GM12878 (cell line): ENCODE data around the gene CEP120. TPM values are rescaled to one million over a fixed set of nuclear protein-coding genes. Genes with fewer than 3 reads are reported as not detected.

Source experiments
- ATAC-seq: fragments of 200-7000 bp; cut with Tn5 transposase; 3 replicates; pipeline ENCODE4 v1.9.1; 2020; ENCODE audit warnings: mild to moderate bottlenecking, moderate library complexity
- BruUV-seq: library from RNA; stranded (reverse); fragments of 400-500 nt; replicated peaks from 2 replicates; lab custom pipeline; 2021; lab: Mats Ljungman, UMichigan
- CTCF ChIA-PET: fragments of 300-600 bp; sonication (Branson Sonifier 250); formaldehyde crosslinking; extraction: SDS; loops from one replicate; lab custom pipeline; 2021; ENCODE audit warnings: inconsistent platforms; lab: Yijun Ruan, JAX
- POLR2A ChIA-PET: fragments of 350-600 bp; formaldehyde crosslinking; extraction: SDS; loops from one replicate; lab custom pipeline; 2021; ENCODE audit warnings: inconsistent platforms; lab: Charles Lee
- RAD21 ChIA-PET: fragments of 300-600 bp; sonication (Branson Sonifier 250); formaldehyde crosslinking; loops from one replicate; lab custom pipeline; 2023; ENCODE audit warnings: antibody characterized with exemption; ENCODE audit not compliant: unreplicated experiment; lab: Charles Lee
- SMC1A ChIA-PET: fragments of 300-600 bp; sonication (Branson Sonifier 250); formaldehyde crosslinking; loops from one replicate; lab custom pipeline; 2023; ENCODE audit not compliant: unreplicated experiment, uncharacterized antibody; lab: Charles Lee
- DNase-seq: peaks from one replicate; pipeline ENCODE4 v3.0.0-alpha.2; 2011; ENCODE audit warnings: low read depth, low spot score
- FAIRE-seq: peaks from 3 replicates; lab custom pipeline; 2011; peaks lifted over from hg19 to GRCh38; lab: Jason Lieb, UNC
- H2AFZ ChIP-seq: 2 replicates; pipeline ENCODE4 v1.6.0; 2011; ENCODE audit warnings: low read depth, low read length, control low read depth; ENCODE audit not compliant: control insufficient read depth
- H3K27ac ChIP-seq: 2 replicates; pipeline ENCODE4 v1.5.1; 2011; ENCODE audit warnings: control low read depth; ENCODE audit not compliant: control insufficient read depth, insufficient read depth
- H3K27me3 ChIP-seq, 2 experiments: replicated peaks in 1 of 2; 2 replicates each; pipeline versions ENCODE4 v1.6.0 to v1.6.1; 2011; ENCODE audit warnings: low read length in 1 of 2; ENCODE audit not compliant: control insufficient read depth in 2 of 2, insufficient read depth in 2 of 2
- H3K36me3 ChIP-seq, 2 experiments: 2 replicates each; pipeline ENCODE4 v1.5.1; 2011; ENCODE audit warnings: low read length in 1 of 2; ENCODE audit not compliant: control insufficient read depth in 2 of 2, insufficient read depth in 2 of 2
- H3K4me1 ChIP-seq: 2 replicates; pipeline ENCODE4 v1.6.1; 2011; ENCODE audit warnings: mild to moderate bottlenecking, low read length, moderate library complexity, mixed read lengths; ENCODE audit not compliant: control insufficient read depth, insufficient read depth
- H3K4me2 ChIP-seq: 2 replicates; pipeline ENCODE4 v1.6.0; 2011; ENCODE audit warnings: control low read depth; ENCODE audit not compliant: control insufficient read depth, insufficient read depth
- H3K4me3 ChIP-seq: fragments of 200-600 bp; sonication (generic); 2 replicates; pipeline ENCODE4 v1.5.1; 2016
- H3K79me2 ChIP-seq: 2 replicates; pipeline ENCODE4 v1.6.0; 2011; ENCODE audit warnings: low read length; ENCODE audit not compliant: control insufficient read depth, insufficient read depth
- H3K9ac ChIP-seq: 2 replicates; pipeline ENCODE4 v1.8.0; 2011; ENCODE audit warnings: low read length, control low read depth, mixed read lengths; ENCODE audit not compliant: control insufficient read depth, insufficient read depth
- H3K9me3 ChIP-seq: replicated peaks from 3 replicates; pipeline ENCODE4 v1.5.1; 2011; ENCODE audit warnings: mild to moderate bottlenecking, low read length; ENCODE audit not compliant: control insufficient read depth, insufficient read depth
- H4K20me1 ChIP-seq: 2 replicates; pipeline ENCODE4 v1.6.0; 2011; ENCODE audit not compliant: control insufficient read depth, insufficient read depth
- CHD2 ChIP-seq: IDR thresholded peaks from 2 replicates; pipeline ENCODE4 v1.6.1; 2011; ENCODE audit warnings: low read depth, low read length, improper control_type of control experiment, borderline replicate concordance
- CREB1 ChIP-seq: IDR thresholded peaks from 2 replicates; pipeline ENCODE4 v1.6.1; 2012; ENCODE audit warnings: low read depth, mild to moderate bottlenecking, inconsistent platforms
- ETV6 ChIP-seq, 2 experiments: fragments of 450-650 bp in 1 of 2; IDR thresholded peaks in 1 of 2; conservative IDR thresholded peaks in 1 of 2; 2 replicates each; pipeline ENCODE4 v1.6.1; 2014; ENCODE audit warnings: antibody characterized with exemption in 1 of 2, borderline replicate concordance in 1 of 2, low read depth in 1 of 2, mild to moderate bottlenecking in 1 of 2, moderate library complexity in 1 of 2
- HCFC1 ChIP-seq: fragments of 150-350 bp; IDR thresholded peaks from 2 replicates; pipeline ENCODE4 v1.6.1; 2014; ENCODE audit warnings: low read length
- HDAC2 ChIP-seq: fragments of 200-600 bp; sonication (generic); IDR thresholded peaks from 2 replicates; pipeline ENCODE4 v1.6.1; 2017
- MEF2A ChIP-seq: IDR thresholded peaks from 2 replicates; pipeline ENCODE4 v1.6.1; 2011; ENCODE audit warnings: low read depth, mild to moderate bottlenecking, low read length, moderate library complexity; ENCODE audit not compliant: insufficient read depth
- POLR2A ChIP-seq: IDR thresholded peaks from 2 replicates; pipeline ENCODE4 v1.6.1; 2011; ENCODE audit warnings: low read depth, mild to moderate bottlenecking, low read length
- RAD21 ChIP-seq: IDR thresholded peaks from 2 replicates; pipeline ENCODE4 v1.6.1; 2011; ENCODE audit warnings: mild to moderate bottlenecking, low read depth, low read length, moderate library complexity; ENCODE audit not compliant: insufficient read depth
- SPI1 ChIP-seq: IDR thresholded peaks from 2 replicates; pipeline ENCODE4 v1.6.1; 2011; ENCODE audit warnings: low read depth, mild to moderate bottlenecking, low read length, moderate library complexity, borderline replicate concordance; ENCODE audit not compliant: insufficient read depth
- ZNF384 ChIP-seq: IDR thresholded peaks from 2 replicates; pipeline ENCODE4 v1.6.1; 2012; ENCODE audit warnings: low read depth, mild to moderate bottlenecking, low read length, improper control_type of control experiment, borderline replicate concordance
- WGBS: methylation state at CpG from one replicate; pipeline ENCODE4 v1.1.6; 2016; ENCODE audit warnings: low lambda C conversion rate; ENCODE audit not compliant: insufficient replicate concordance, insufficient coverage; ENCODE audit errors: missing lambda C conversion rate; 5-methylcytosine and 5-hydroxymethylcytosine counted together
- in situ Hi-C: fragments of 300-500 bp; cut with MboI; formaldehyde crosslinking; loops from 9 replicates; pipeline ENCODE4 v1.14.3; 2018; ENCODE audit warnings: mixed read lengths
- intact Hi-C: fragments of 100-400 bp; cut with micrococcal nuclease; formaldehyde crosslinking; loops from one replicate; pipeline ENCODE4 v1.14.2; 2022; ENCODE audit not compliant: unreplicated experiment
- polyA plus RNA-seq, 11 experiments: library from polyadenylated mRNA; depleted of rRNA in 4 of 11; unstranded in 6 of 11; stranded (reverse) in 5 of 11; fragments of >200 nt; fragmentation: Nextera tagmentation in 4 of 11; fragmentation: Illumina TruSeq in 1 of 11; extraction: Ambion mirVana in 4 of 11; extraction: Trizol in 1 of 11; gene quantifications; 1 replicate in 1 of 11; 2 replicates in 10 of 11; pipeline versions ENCODE4 v1.2.1 to v1.2.3, GENCODE V29; 2011 to 2016; ENCODE audit warnings: inconsistent platforms in 2 of 11, missing spikeins in 2 of 11, low read depth in 1 of 11
- total RNA-seq, 4 experiments: library from RNA; depleted of rRNA in 3 of 4; stranded (reverse); fragments of >200 nt in 3 of 4; fragmentation: Illumina TruSeq in 1 of 4; extraction: Trizol in 1 of 4; gene quantifications; 2 replicates each; pipeline versions ENCODE4 v1.2.1 to v1.2.3, GENCODE V29; 2013 to 2021
- TF ChIP-seq, protein P1 (sequence below): fragments of 450-650 bp; IDR thresholded peaks from 2 replicates; pipeline ENCODE4 v1.6.1; 2017; ENCODE audit warnings: mild to moderate bottlenecking
- TF ChIP-seq, protein P2 (sequence below): fragments of 450-650 bp; formaldehyde crosslinking; IDR thresholded peaks from 2 replicates; pipeline ENCODE4 v1.5.0; 2022; ENCODE audit warnings: mild to moderate bottlenecking, missing genetic modification characterization

Gene CEP120
- total and polyA plus RNA-seq, 10 of the 15 experiments (the other 5 are each of a cell fraction or from before 2014, with no cell fraction given): 4.1 to 23.0 (median 13.1) TPM

DNA sequence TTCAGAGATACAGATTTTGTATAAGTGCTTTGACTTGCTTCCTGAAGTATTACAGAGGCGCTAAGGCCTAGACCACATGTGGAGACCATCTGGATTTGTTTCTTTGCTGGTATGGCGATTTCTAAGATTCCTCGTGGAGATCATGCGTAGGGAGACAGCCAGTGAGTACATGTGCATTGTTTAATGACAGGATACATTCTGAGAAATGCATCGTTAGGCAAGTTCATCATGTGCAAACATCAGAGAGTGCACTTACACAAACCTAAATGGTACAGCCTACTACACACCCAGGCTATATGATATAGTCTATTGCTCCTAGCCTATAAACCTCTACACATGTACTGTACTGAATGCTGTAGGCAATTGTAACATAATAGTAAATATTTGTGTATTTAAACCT lies 16.5 kb upstream of the CEP120 start:
- Histone ChIP-seq H3K27me3 (no peaks in the 10 kb centered on the region), H3K9ac (no peak overlapping the region), H3K79me2 (no peaks in the 10 kb centered on the region), H3K36me3 (no peaks in the 10 kb centered on the region), H3K4me2 (no peak overlapping the region), H3K27ac (no peak overlapping the region), H4K20me1 (no peaks in the 10 kb centered on the region), H3K4me3 (no peak overlapping the region), H3K9me3 (no peaks in the 10 kb centered on the region), H2AFZ (no peak overlapping the region), H3K4me1 (peaks cover 17% of the 10 kb centered on the region)
- ChIA-PET SMC1A (no interaction called here), CTCF (no interaction called here), RAD21 (no interaction called here), POLR2A (no interaction called here)
- TF ChIP-seq POLR2A: no peak
- TF ChIP-seq MEF2A: no peak
- DNase-seq (no peak), FAIRE-seq (no peak), ATAC-seq (no peak)
- 95% methylated on average over 5 of the region's 5 CpGs for WGBS
- intact Hi-C loops (no loop called here), in situ Hi-C loops (loop anchor here (10.0 kb wide), 1 partner anchor 75 kb away; the partner anchor contains the start of gene CSNK1G3)
- no TSS peak for BruUV-seq

- WGBS: 36% methylated on average over 5 of the region's 5 CpGs
- H3K9ac ChIP-seq: no peak overlapping the region
- POLR2A ChIA-PET: no interaction called here
- intact Hi-C loops: no loop called here
- no TSS peak for BruUV-seq
- no peaks in the 10 kb centered on the region for H4K20me1 ChIP-seq
- H3K4me2 ChIP-seq: no peak overlapping the region; the same call in 1 of the 2 replicates
- H3K79me2 ChIP-seq: no peaks in the 10 kb centered on the region
- no peaks in the 10 kb centered on the region for H3K9me3 ChIP-seq
- no peak overlapping the region for H3K4me3 ChIP-seq
- CTCF ChIA-PET: interaction anchor here (0.7 kb wide), 1 partner anchor 104 kb away, joined by 3 read pairs; no protein-coding TSS in a partner anchor
- H2AFZ ChIP-seq: no peak overlapping the region; the same call in 1 of the 2 replicates
- H3K4me1 ChIP-seq: peaks cover 17% of the 10 kb centered on the region
- no peaks in the 10 kb centered on the region for H3K36me3 ChIP-seq
- FAIRE-seq (no peak), DNase-seq (no peak), ATAC-seq (peak; percentile 71)
- H3K27ac ChIP-seq: no peak overlapping the region
- RAD21 ChIA-PET: interaction anchor here (1.2 to 1.9 kb wide), 2 partner anchors 11 to 16 kb away, joined by 3 to 10 read pairs; partner anchors contain the start of gene CEP120
- in situ Hi-C loops: no loop called here
- H3K27me3 ChIP-seq: no peaks in the 10 kb centered on the region
- SMC1A ChIA-PET: interaction anchor here (1.0 to 1.4 kb wide), 2 partner anchors 14 to 16 kb away, joined by 3 to 4 read pairs; partner anchors contain the start of gene CEP120
- 0 out of 2 replicates have a peak, but pooled peaks have one; percentile 33 for TF ChIP-seq ZNF384
- no peak for TF ChIP-seq HCFC1
- no peak for TF ChIP-seq CHD2
- no peak for TF ChIP-seq RAD21
- TF ChIP-seq, protein P1, sequence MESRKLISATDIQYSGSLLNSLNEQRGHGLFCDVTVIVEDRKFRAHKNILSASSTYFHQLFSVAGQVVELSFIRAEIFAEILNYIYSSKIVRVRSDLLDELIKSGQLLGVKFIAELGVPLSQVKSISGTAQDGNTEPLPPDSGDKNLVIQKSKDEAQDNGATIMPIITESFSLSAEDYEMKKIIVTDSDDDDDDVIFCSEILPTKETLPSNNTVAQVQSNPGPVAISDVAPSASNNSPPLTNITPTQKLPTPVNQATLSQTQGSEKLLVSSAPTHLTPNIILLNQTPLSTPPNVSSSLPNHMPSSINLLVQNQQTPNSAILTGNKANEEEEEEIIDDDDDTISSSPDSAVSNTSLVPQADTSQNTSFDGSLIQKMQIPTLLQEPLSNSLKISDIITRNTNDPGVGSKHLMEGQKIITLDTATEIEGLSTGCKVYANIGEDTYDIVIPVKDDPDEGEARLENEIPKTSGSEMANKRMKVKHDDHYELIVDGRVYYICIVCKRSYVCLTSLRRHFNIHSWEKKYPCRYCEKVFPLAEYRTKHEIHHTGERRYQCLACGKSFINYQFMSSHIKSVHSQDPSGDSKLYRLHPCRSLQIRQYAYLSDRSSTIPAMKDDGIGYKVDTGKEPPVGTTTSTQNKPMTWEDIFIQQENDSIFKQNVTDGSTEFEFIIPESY: no peak
- TF ChIP-seq, protein P2, sequence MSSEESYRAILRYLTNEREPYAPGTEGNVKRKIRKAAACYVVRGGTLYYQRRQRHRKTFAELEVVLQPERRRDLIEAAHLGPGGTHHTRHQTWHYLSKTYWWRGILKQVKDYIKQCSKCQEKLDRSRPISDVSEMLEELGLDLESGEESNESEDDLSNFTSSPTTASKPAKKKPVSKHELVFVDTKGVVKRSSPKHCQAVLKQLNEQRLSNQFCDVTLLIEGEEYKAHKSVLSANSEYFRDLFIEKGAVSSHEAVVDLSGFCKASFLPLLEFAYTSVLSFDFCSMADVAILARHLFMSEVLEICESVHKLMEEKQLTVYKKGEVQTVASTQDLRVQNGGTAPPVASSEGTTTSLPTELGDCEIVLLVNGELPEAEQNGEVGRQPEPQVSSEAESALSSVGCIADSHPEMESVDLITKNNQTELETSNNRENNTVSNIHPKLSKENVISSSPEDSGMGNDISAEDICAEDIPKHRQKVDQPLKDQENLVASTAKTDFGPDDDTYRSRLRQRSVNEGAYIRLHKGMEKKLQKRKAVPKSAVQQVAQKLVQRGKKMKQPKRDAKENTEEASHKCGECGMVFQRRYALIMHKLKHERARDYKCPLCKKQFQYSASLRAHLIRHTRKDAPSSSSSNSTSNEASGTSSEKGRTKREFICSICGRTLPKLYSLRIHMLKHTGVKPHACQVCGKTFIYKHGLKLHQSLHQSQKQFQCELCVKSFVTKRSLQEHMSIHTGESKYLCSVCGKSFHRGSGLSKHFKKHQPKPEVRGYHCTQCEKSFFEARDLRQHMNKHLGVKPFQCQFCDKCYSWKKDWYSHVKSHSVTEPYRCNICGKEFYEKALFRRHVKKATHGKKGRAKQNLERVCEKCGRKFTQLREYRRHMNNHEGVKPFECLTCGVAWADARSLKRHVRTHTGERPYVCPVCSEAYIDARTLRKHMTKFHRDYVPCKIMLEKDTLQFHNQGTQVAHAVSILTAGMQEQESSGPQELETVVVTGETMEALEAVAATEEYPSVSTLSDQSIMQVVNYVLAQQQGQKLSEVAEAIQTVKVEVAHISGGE: no peak
- peak in 1 of 2 experiments; percentile 51; a peak in 1 of 4 replicates for TF ChIP-seq ETV6 (conservative IDR thresholded peaks at IDR 0.05 in 1 of 2, IDR thresholded peaks at IDR 0.05 in 1 of 2; ENCODE audit: borderline replicate concordance in 1 of 2, low read depth in 1 of 2)
- peak; percentile 60; the same call in 1 of the 2 replicates for TF ChIP-seq CREB1
- peak; percentile 34; the same call in 1 of the 2 replicates for TF ChIP-seq SPI1
- TF ChIP-seq HDAC2: no peak
Measured at GRCh38 chr5:123438902-123439301, 15.7 kb upstream of the CEP120 start.
